Endothelial cell of hepatic sinusoid (primary cell): ENCODE data around the gene FANCE.

Source experiments
- in situ Hi-C: cut with HindIII; loops from 2 replicates; pipeline ENCODE4 v1.10.0; 2017; ENCODE audit warnings: low sequenced_read_pairs

The FANCE gene

DNA sequence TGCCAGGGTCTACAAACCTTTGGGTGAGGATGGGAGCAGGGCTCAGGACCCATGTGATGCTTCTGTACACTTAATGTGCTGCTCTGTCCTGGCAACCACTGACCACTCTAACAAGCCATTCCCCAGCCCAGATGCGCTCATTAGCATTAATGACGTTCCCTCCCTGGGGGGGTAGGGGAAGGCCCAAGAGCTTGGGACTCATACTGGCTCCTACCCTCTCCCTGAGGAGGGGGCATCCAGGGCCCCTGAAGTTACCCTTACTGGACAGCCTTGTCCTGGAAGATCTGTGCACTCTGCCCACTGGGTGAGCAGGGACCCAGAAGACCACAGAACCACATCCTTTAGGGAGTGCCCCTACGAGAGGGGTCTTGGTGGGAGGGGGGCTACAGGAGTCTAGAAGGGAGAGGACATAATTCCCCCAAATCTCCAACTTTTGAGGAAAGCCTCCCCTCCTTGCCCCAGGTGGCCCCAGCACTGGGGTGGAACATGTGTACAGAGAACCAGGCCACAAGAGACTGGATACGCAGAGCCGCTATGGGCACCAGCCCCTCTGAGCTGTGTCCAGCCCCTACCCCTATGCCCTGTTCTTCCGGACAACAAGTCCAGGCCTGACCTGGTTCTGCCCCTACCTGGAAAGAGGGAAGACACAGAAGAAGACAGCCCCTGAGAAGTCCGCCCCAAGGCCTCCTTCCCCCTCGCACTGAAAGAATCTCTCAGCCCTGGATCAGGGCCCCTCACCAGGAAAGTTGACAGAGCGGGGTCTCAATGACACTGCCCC, 43.3 kb downstream of the FANCE start:
- in situ Hi-C loops: no loop called here

- in situ Hi-C loops: no loop called here
Observed at GRCh38 chr6:35496036-35496840, 44.1 kb downstream of the FANCE start.

- in situ Hi-C loops: no loop called here
Observed at GRCh38 chr6:35496841-35497570, 44.9 kb downstream of the FANCE start, which contains the start of gene TEAD3. TEAD3 (minus strand) TSS chr6:35497079.

- in situ Hi-C loops: no loop called here
Observed at GRCh38 chr6:35497571-35498421, 45.7 kb downstream of the FANCE start.

- in situ Hi-C loops: no loop called here
Observed at GRCh38 chr6:35498422-35499067, 46.4 kb downstream of the FANCE start.

DNA sequence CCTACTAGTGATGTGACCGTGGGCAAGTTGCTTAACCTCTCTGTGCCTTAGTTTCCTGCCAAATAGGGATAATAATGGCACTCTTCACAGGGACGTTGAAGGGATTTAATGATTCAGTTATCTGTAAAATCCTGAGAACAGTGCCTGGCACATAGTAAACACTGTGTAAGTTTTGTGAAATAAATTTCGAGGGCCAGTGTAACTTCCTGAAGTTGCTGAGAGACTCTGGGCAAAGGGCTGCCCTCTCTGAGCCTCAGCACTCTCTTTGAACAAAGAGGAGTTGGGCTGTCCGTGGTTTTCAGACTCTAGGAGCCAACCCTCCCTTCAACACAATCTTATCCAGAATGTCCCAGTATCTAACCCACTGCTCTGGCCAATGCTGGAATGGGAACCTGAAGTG, 47.2 kb downstream of the FANCE start:
- in situ Hi-C loops: no loop called here

GRCh38 chr6:35500782-35501181, 48.6 kb downstream of the FANCE start:
- in situ Hi-C loops: no loop called here

DNA sequence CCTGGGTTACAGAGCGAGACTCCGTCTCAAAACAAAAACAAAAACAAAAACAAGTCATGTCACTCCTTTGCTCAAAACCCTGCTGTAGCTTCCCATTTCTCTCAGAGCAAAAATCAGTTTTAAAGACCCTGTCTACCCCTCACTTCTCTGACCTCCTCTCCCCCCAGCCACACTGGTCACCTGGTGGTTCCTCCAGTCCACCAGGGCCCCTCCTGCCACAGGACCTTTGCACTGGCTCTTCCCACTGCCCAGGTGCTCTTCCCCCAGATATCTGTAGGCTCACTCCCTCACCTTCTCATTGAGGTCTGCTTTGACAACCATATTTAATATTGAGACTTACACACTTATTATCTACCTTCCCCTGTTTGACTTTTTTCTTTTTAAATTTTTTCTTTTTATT, 49.6 kb downstream of the FANCE start:
- in situ Hi-C loops: no loop called here

DNA sequence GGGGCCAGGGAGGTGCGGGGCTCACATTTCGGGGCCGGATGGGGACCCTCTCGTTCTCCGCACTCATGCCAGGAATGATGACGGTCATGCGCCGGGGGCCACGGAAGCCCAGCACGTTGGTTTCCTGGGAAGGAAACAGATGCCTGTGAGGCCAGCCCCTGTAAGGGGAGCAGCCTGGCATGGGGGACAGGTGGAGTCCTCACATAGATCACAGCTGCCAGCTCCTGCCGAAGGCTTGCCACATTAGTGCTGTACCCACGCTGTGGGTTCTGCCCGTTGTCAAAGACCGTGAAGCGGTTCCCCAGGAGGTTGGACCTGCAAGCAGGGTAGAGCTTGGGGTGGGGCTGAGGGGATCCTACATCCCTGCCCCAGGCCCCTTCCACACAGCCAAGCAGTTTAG, 51.4 kb downstream of the FANCE start:
- in situ Hi-C loops: no loop called here

DNA sequence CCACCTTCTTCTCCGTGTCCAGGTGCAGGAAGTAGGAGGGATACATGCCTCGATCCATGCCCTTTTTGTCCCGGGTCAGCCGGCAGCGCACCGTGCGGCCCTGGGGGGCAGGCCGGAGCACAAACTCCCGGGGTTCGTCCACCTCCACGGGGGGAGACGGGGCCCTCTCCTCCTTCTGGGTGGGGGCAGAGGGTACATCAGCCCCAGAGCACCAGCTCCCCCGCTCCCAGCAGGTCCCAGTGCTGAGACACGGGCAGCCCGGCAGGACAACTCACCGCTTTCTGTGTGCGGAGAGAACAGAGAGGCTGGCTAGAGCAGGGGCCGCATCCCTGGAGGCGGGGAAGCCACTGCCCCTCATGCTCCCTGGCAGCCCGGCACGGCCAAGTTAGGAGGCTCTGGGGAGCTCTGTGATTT, 53.9 kb downstream of the FANCE start:
- in situ Hi-C loops: no loop called here

GRCh38 chr6:35506536-35506935, 54.4 kb downstream of the FANCE start:
- in situ Hi-C loops: no loop called here

DNA sequence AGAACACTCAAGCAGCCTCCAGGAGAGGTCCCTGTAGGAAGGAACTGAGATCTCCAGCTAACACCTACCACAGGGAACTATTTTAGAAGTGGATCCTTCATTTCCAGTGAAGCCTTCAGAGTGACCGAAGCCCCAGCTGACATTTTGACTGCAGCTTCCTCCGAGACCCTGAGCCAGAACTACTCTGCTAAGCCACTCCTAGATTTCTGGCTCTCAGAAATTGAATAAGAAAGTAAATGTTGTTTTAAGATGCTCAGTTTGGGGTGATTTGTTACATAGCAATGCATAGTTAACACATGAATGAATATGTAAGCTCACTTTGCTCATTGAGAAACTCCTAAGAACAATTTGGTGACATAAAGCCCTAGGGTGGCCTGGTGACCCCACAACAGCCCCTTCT, 55.1 kb downstream of the FANCE start:
- in situ Hi-C loops: no loop called here

GRCh38 chr6:35508027-35508426, 55.9 kb downstream of the FANCE start:
- in situ Hi-C loops: no loop called here

GRCh38 chr6:35508542-35508941, 56.4 kb downstream of the FANCE start:
- in situ Hi-C loops: no loop called here

DNA sequence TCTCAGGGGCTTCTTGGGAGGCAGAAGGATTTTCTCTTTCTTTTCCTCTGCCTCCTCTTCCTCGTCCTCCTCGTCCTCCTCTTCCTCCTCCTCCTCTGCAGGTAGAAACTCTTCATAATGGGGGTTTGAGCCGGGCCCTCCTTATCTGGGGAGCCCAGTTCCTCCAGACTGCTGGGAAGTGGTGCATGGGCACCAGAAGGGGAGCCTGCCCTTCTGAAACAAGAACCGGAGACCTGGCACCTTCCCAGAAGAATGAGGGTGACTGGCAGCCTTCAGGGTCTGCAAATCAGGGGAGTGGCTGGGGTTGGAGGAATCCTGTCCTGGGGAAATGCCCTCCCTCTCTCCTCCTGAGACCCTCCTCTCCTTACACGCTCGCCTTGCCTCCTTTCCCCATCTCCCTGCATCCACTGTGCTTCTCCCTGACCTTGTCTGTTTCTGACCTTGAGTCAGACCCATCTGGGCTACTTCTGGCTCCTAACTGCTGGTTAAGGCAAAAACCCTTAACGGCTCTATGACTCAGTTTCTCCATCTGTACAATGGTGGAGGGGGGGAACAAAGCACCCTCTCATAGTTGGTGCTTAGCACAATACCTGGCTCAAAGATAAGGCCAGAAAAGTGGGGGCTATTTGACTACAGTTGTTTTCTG, 58.9 kb downstream of the FANCE start:
- in situ Hi-C loops: loop anchor here (5.0 kb wide), 1 partner anchor 41 kb away; no protein-coding TSS in a partner anchor

DNA sequence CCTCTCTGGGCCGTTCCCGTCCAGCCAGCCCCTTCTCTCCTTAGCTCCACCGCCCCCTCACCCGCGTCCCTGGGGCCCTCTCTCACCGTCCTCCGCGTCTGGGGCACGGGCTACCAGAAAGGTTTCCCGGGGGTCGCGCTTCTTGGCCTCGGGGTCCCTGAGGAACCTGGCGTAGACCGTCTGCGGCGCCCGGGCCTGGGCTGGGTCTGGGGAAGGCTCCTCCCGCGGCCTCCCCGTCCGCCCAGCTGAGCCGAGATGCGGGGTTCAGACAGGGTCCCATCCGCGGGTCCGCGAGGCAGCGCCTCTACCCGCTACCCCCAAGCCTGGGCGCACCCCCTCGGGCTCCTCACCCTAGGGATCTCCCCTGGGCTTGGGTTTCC, 59.4 kb downstream of the FANCE start:
- in situ Hi-C loops: loop anchor here (5.0 kb wide), 1 partner anchor 41 kb away; no protein-coding TSS in a partner anchor

DNA sequence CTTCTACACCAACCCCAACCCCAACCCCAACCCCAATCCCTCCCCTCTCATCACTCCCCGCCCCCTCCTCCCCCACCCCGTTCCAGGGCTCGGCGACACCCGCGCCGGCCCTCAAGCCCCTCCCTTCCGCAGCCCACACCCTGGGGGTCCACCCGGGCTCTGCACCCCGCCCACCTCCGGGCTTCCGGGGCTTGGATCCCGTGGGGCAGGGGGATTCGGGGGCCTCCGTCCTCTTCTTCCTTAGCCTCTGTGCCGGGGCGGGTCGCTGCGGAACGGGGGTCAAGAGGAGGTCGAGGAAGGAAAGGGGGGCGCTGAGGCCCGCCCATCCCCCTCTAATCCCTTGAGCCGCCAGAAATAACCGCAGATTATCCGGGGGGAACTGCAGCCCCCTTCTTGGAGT, 59.9 kb downstream of the FANCE start:
- in situ Hi-C loops: loop anchor here (5.0 kb wide), 1 partner anchor 40 kb away; no protein-coding TSS in a partner anchor

GRCh38 chr6:35512740-35513139, 60.6 kb downstream of the FANCE start, which contains the start of gene TULP1:
TULP1 (minus strand) TSS chr6:35512896; CDS start chr6:35512858, 38 bp downstream.
- in situ Hi-C loops: loop anchor here (5.0 kb wide), 1 partner anchor 40 kb away; no protein-coding TSS in a partner anchor

DNA sequence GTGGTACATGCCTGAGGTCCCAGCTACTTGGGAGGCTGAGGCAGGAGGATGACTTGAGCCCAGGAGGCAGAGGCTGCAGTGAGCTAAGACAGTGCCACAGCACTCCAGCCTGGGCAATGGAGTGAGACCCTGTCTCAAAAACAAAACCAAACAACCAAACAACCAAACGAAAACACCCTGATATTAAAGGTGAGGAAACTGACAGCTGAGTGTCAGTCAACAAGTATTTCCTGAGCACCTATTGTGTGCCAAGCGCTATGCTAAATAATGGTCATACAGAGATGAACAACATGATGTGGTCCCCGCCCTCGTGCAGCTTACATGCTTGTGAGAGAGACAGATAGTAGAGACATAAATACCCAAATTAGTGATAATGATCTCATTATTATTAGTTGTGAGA, 62.4 kb downstream of the FANCE start:
- in situ Hi-C loops: loop anchor here (5.0 kb wide), 1 partner anchor 38 kb away; no protein-coding TSS in a partner anchor
